ENCODE results near the gene CAPN5.
"Not testable (repeated sequence)": the region's sequence is repeated elsewhere in the genome, so short reads cannot be mapped to it uniquely, and the experiment has no call there.

Gene CAPN5

DNA sequence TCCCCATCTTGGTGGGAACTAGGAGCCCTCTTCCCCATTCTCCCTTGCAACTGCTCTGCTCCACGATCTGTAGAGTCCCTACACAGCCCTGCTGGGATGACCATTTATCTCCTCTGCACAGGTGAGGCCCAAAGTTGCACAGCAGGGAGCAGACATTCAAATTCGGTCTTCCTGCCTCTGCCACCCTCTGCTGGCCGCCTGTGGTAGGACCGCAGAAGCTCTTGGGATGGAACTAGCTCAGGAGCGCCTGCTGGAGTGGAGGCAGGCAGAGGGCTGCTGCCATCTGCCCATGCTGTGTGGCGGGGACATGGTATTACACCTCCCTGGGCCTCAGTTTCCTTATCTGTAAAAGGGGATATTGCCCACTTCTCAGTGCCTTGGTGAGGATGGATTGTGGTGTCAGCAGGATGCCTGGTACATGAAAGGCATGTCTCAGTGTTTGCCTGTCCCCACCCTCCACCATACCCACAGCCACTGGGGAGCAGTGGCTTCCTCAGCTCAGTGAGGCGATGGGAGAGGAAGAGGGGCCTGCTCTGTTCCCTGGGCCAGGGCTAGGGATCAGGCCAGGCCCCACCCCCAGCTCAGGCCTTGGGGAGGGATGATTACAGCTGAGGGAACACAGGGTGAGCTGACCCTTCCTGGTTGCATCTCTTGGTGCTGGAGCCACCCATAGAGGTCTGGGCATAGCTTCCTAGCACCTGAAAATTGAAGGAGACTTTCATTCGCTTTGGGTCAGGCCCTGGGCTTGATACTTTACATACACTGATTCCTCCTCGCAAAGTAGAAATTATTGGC lies 24.6 kb downstream of the CAPN5 start:
- Mint-ChIP-seq H3K27ac (ENCODE audit: low read depth) (no peak overlapping the region), H3K36me3 (ENCODE audit: insufficient read depth) (peaks cover 3% of the 10 kb centered on the region), H3K4me1 (no peaks in the 10 kb centered on the region)

DNA sequence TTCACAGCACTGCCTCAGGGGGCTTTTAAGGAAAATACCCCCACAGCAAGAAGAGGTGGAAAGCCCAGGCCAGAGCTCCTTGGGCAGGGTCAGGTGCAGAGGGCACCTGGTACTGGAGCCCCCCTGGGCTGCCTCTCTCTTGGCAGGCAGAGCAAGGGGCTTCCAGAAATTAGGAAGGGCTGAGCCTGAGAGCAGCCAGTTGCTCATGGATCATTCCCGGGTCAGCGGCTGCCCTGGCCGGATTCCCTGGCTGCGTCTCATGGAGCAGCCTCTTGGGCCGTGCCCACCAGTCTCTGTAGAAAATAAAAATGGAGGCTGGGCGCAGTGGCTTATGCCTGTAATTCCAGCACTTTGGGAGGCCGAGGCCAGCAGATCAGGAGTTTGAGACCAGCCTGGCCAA lies 25.6 kb downstream of the CAPN5 start:
- DNase-seq (ENCODE audit: low spot score in 2 of 2) = no peak
- no peak overlapping the region for H3K27ac Mint-ChIP-seq (ENCODE audit: low read depth)

More for the DNA sequence above, 24.6 kb downstream of the CAPN5 start:
- H3K4me3 Mint-ChIP-seq = no peak overlapping the region
- ATAC-seq (replicated peaks; ENCODE audit: extremely low read depth, poor library complexity, severe bottlenecking) (peak; percentile 86), DNase-seq (ENCODE audit: low spot score in 2 of 2) (peak; percentile 60 to 70)
- no peaks in the 10 kb centered on the region for H3K9me3 Mint-ChIP-seq
- H3K27me3 Mint-ChIP-seq = no peaks in the 10 kb centered on the region

DNA sequence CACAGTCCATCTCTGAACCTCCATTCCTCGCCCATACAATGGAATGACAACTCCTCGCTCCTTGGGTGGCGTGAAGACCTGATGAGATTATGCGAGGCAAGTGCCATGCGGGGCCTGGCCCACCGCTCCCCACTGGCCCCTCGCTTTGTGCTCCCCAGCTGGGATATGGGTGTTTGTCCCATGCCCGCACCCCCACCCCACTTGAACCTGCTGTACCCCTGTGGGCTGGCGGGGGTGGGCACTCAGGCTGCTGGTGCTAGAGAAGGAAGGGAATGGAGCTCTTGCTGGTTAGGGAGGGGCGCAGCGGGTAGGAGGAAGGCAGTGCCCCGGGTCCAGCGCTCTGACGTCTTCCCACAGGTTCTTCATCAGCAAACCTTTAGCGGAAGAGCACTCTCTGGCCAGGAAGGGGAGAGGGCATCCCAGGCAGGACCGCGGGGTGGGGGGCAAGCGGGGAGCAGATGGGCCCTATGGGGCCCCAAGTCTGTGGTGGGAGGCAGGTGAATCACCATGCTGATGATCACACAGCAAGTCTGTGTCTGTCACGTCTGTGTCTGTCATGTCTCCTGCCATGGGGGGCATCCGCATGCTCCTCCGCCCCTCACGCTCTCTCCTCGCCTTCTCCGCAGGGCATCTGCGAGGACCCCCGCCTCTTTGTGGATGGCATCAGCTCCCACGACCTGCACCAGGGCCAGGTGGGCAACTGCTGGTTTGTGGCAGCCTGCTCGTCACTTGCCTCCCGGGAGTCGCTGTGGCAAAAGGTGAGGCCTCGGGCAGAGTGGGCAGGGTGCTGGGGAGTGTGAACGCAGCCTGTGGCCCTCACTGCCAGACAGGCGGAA lies 26.5 kb downstream of the CAPN5 start:
- H3K27ac Mint-ChIP-seq (ENCODE audit: low read depth) = no peak overlapping the region
- peaks cover 3% of the 10 kb centered on the region for H3K36me3 Mint-ChIP-seq (ENCODE audit: insufficient read depth)
- H3K9me3 Mint-ChIP-seq = no peaks in the 10 kb centered on the region
- no peak for ATAC-seq (replicated peaks; ENCODE audit: extremely low read depth, poor library complexity, severe bottlenecking)
- H3K27me3 Mint-ChIP-seq = no peaks in the 10 kb centered on the region
- no peaks in the 10 kb centered on the region for H3K4me1 Mint-ChIP-seq
- no peak for DNase-seq (ENCODE audit: low spot score in 2 of 2)
- H3K4me3 Mint-ChIP-seq = no peak overlapping the region

More for the DNA sequence above, 25.6 kb downstream of the CAPN5 start:
- no peaks in the 10 kb centered on the region for H3K4me1 Mint-ChIP-seq
- ATAC-seq (replicated peaks; ENCODE audit: extremely low read depth, poor library complexity, severe bottlenecking) = no peak
- peaks cover 3% of the 10 kb centered on the region for H3K36me3 Mint-ChIP-seq (ENCODE audit: insufficient read depth)
- no peaks in the 10 kb centered on the region for H3K9me3 Mint-ChIP-seq
- no peak overlapping the region for H3K4me3 Mint-ChIP-seq
- H3K27me3 Mint-ChIP-seq = no peaks in the 10 kb centered on the region

DNA sequence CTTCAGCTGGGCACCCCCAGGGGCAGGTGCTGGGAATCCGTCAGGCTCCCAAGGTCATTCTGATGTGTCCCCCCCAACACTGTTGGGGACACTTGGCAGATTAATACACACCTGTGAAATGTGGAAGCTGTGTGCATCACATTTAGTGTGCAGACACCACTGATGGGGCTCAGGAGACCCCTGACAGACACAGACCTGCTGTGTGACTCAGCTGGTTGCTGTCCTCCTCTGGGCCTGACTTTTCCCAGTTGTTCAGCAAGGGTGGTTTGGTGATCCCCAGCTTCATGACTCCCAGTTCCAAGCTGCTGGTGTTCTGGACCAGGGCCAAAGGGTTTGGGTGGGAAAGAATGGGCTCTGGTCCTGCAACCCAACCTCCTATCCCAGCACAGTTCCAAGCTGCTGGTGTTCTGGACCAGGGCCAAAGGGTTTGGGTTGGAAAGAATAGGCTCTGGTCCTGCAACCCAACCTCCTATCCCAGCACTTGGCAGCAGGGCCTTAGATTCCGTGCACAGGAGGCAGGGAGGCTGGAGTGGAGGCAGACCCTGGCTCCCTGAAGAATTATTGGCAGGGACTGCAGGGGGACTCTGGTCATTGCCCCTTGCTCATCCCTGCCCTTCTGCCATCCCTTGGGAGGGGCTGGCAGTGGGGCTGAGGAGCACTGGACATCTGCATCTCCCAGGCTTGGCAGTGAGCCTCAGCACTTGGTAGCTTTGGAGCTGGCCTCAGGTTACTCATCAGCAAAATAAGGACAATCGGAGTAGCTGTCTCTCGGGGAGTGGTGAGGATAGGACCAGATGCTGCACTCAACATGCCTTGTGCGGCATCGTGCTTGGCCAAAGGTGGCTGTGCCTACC lies 27.4 kb downstream of the CAPN5 start:
- H3K4me3 Mint-ChIP-seq = no peak overlapping the region
- no peaks in the 10 kb centered on the region for H3K4me1 Mint-ChIP-seq
- ATAC-seq (replicated peaks; ENCODE audit: extremely low read depth, poor library complexity, severe bottlenecking) (no peak), DNase-seq (ENCODE audit: low spot score in 2 of 2) (no peak)
- peaks cover 3% of the 10 kb centered on the region for H3K36me3 Mint-ChIP-seq (ENCODE audit: insufficient read depth)
- no peaks in the 10 kb centered on the region for H3K9me3 Mint-ChIP-seq
- no peak overlapping the region for H3K27ac Mint-ChIP-seq (ENCODE audit: low read depth)
- H3K27me3 Mint-ChIP-seq = no peaks in the 10 kb centered on the region

DNA sequence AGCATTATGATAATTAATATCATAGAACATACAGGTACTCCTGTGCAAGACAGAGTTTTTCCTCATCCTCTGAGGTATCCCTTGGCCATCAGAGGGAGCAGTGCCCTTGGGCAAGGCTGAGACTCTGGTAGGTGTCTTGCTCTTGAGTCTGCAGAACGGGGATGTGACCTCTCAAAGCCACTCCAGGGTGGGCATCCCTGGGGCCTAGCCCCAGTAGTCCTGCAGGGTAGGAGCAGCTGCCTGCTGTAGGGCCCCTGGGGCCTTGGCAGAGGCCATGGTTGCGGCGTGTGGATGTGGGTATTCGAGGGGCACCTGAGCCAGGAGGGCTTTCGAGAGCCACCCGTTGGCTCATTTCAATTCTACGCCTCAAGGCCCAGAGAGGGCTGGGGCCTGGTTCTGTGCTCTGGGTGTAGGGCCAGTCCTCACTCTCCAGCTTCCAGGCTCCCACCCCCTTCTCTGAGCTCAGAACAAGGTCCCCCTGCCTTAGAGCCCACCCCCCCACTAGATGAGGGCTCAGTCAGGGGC lies 28.1 kb downstream of the CAPN5 start:
- Mint-ChIP-seq H3K27me3 (no peaks in the 10 kb centered on the region), H3K4me3 (no peak overlapping the region), H3K27ac (ENCODE audit: low read depth) (no peak overlapping the region), H3K9me3 (no peaks in the 10 kb centered on the region), H3K36me3 (ENCODE audit: insufficient read depth) (peaks cover 3% of the 10 kb centered on the region), H3K4me1 (no peaks in the 10 kb centered on the region)
- ATAC-seq (replicated peaks; ENCODE audit: extremely low read depth, poor library complexity, severe bottlenecking) (no peak), DNase-seq (ENCODE audit: low spot score in 2 of 2) (no peak)

DNA sequence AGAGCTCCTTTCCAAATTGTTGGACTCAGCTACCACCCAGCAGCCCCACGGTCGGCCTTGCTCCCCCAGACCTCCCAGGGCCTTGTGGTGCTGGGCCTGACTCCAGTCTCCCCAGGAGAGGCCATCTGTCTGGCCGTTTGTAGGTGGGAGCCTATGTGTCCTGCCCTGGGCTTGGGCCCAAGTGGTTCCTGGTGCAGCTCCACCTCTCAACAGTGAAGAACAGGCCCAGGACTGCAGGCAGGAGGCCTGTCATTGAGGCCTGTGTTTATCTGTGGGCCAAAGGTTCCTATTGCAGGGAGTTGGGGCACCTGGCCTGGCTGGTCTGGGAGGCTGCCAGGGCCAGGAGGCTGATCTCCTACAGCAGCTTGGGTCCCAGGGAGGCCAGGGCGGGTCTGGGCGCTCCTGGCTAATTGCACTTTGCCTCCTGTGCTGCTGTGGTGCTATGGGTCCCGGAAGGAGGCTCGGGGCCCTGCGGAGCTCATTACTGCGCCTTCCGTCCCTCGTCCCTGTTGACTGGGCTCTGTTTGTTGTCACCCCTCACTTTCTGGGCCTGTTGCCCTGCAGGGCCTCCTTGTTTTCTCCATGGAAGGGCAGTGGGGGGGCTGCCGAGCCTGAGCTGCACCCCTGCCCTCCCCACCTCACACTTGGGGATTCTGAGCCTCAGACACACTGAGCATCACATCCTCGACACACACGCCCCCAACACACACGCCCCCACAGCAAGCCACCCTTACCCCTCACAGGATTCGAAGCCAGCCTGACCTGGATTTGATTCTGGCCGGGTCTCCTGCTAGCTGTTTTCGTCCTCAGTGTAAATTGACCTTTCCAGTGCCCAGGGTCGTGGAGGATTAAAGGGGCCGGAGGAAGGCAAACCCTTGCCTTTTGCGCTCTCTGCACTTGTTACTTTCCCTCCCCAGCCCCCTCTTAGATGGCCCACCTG lies 29.1 kb downstream of the CAPN5 start:
- peak overlapping the region; percentile 61 for H3K27ac Mint-ChIP-seq (ENCODE audit: low read depth)
- no peaks in the 10 kb centered on the region for H3K27me3 Mint-ChIP-seq
- no peaks in the 10 kb centered on the region for H3K4me1 Mint-ChIP-seq

DNA sequence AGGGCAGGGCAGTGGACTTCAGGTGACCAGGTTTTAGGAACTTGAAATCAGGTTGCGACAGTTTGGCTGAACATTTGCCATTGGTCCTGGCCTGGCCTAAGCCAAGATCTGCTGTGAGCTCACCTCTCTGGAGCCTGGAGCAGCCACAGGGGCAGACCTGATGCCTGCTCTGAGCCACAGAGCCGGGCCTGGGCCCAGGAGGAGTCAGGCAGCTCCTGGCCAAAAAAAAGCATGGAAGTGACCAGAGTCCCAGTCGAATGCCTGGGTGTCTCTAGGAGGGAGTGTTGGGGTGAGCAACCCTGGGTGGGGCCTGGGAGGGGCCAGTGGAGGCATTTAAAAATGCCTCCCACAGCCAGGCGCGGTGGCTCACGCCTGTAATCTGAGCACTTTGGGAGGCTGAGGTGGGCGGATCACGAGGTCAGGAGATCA lies 29.8 kb downstream of the CAPN5 start:
- ATAC-seq (replicated peaks; ENCODE audit: extremely low read depth, poor library complexity, severe bottlenecking) = no peak
- no peak overlapping the region for H3K4me3 Mint-ChIP-seq
- peaks cover 1% of the 10 kb centered on the region for H3K36me3 Mint-ChIP-seq (ENCODE audit: insufficient read depth)
- peak overlapping the region; percentile 61 for H3K27ac Mint-ChIP-seq (ENCODE audit: low read depth)
- DNase-seq (ENCODE audit: low spot score in 2 of 2) = no peak
- H3K27me3 Mint-ChIP-seq = no peaks in the 10 kb centered on the region
- H3K9me3 Mint-ChIP-seq = no peaks in the 10 kb centered on the region
- H3K4me1 Mint-ChIP-seq = no peaks in the 10 kb centered on the region

More for the DNA sequence above, 29.1 kb downstream of the CAPN5 start:
- DNase-seq (ENCODE audit: low spot score in 2 of 2) (no peak), ATAC-seq (replicated peaks; ENCODE audit: extremely low read depth, poor library complexity, severe bottlenecking) (no peak)
- Mint-ChIP-seq H3K9me3 (no peaks in the 10 kb centered on the region), H3K36me3 (ENCODE audit: insufficient read depth) (peaks cover 1% of the 10 kb centered on the region), H3K4me3 (no peak overlapping the region)

DNA sequence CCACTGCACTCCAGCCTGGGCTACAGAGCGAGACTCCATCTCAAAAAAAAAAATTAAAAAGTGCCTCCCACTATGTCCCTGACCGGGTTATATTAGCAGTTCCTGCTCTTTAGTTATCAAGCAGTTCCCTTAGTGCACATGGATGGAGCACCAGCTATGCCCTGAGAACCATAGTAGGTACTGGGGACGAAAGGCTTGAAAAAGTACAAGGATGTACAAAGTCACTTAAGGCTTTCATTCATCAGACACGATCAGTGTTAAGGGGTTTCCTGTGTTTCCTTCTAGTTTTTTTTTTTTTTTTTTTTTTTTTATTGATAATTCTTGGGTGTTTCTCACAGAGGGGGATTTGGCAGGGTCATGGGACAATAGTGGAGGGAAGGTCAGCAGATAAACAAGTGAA lies 30.4 kb downstream of the CAPN5 start:
- not testable (repeated sequence) for H3K27ac Mint-ChIP-seq (ENCODE audit: low read depth); ATAC-seq (replicated peaks; ENCODE audit: extremely low read depth, poor library complexity, severe bottlenecking); H3K4me3 Mint-ChIP-seq

DNA sequence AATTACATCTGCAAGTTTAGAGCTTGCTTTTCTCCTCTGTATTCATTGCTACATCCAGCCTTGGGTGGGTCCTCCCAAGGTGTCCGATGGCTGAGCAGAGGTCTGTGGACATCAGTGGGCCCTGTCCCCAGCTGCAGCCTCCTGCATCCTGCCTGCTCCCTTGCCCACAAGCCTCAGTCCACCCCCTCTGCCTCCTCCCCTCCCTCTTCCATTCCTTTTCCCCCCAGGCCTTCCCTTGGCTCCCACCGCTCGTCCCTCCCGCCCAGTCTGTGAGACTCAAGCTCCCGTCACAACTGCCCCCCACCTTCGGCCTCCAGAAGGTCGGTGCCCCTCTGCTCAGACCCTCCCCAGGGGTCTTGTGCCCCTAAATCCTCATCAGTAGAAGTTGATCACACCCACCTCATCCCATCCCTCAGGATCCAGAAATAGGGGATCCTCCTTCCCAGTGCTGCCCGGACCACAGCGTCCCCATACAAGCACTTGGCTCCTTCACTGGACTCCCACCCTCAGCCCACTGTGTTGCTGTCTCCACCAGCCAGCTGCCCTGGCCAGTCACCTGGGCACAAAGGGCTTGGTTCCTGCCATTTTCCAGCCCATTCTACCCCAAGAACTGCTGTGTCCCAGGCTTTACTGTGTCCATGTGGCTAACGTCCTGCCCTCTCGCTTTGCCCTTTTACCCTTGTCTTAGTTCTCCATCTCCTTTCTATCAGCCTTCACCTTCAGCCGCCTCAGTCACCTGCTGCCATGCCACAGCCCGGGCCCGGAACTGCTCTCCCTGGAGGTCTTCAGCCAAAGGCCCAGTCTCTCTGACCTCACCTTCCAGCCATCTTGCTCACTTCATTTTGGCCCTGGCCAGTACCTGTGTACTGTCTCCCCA lies 33.6 kb downstream of the CAPN5 start:
- no peaks in the 10 kb centered on the region for H3K4me1 Mint-ChIP-seq
- no peak overlapping the region for H3K27ac Mint-ChIP-seq (ENCODE audit: low read depth)
- H3K27me3 Mint-ChIP-seq = no peaks in the 10 kb centered on the region
- ATAC-seq (replicated peaks; ENCODE audit: extremely low read depth, poor library complexity, severe bottlenecking) = no peak
- H3K36me3 Mint-ChIP-seq (ENCODE audit: insufficient read depth) = peaks cover 2% of the 10 kb centered on the region
- no peaks in the 10 kb centered on the region for H3K9me3 Mint-ChIP-seq
- no peak overlapping the region for H3K4me3 Mint-ChIP-seq
- DNase-seq (ENCODE audit: low spot score in 2 of 2) = no peak

More for the DNA sequence above, 30.4 kb downstream of the CAPN5 start:
- H3K4me1 Mint-ChIP-seq; H3K27me3 Mint-ChIP-seq; DNase-seq (ENCODE audit: low spot score in 2 of 2); H3K36me3 Mint-ChIP-seq (ENCODE audit: insufficient read depth); H3K9me3 Mint-ChIP-seq: not testable (repeated sequence)

DNA sequence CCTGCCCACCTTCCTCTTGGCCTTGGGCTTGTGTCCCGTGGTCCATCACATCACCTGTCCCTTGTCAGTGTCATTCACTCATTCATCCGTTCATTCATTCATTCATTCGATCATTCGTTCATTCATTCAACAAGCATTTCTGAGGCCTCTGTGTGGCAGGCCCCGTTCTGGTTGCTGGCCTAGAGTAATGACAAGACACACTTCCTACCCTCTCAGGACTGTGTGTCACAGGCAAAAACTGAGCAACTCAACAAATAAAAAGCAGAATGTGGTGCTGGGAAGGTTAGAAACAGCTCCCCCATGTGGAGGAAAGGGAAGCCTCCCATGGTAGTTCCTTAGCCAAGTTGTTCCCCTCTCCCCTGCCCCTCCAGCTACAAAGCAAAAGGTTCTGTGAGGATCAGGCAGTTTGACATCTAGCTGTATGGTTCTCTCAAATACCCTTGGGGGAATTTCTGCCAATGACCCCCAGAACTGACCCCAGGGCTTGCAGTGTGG lies 34.3 kb downstream of the CAPN5 start:
- Mint-ChIP-seq H3K27ac (ENCODE audit: low read depth) (no peak overlapping the region), H3K36me3 (ENCODE audit: insufficient read depth) (peaks cover 2% of the 10 kb centered on the region), H3K4me1 (no peaks in the 10 kb centered on the region), H3K9me3 (no peaks in the 10 kb centered on the region), H3K4me3 (no peak overlapping the region), H3K27me3 (no peaks in the 10 kb centered on the region)
- no peak for DNase-seq (ENCODE audit: low spot score in 2 of 2)
- ATAC-seq (replicated peaks; ENCODE audit: extremely low read depth, poor library complexity, severe bottlenecking) = no peak
